ENCODE data around the gene SHC1.
"Not testable (repeated sequence)": the region's sequence is repeated elsewhere in the genome, so short reads cannot be mapped to it uniquely, and the experiment has no call there.

DNA sequence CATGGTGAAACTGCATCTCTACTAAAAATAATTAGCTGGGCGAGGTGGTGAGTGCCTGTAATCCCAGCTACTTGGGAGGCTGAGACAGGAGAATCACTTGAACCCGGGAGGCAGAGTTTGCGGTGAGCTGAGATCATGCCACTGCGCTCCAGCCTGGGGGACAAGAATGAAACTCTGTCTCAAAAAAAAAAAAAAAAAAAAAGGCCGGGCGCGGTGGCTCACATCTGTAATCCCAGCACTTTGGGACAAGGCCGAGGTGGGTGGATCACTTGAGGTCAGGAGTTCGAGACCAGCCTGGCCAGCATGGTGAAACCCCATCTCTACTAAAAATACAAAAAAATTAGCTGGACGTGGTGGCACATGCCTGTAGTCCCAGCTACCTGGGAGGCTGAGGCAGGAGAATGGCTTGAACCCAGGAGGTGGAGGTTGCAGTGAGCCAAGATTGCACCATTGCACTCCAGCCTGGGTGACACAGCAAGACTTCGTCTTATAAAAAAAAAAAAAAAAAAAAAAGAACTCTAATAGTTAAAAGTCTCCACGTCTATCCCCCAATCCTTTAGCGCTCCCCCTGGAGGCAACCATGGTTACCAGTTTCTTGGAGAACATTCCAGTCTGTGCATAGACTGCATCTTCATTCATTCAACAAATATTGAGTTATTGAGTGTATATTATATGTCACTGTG lies 24.9 kb upstream of the SHC1 start:
- TF ChIP-seq, protein P1, sequence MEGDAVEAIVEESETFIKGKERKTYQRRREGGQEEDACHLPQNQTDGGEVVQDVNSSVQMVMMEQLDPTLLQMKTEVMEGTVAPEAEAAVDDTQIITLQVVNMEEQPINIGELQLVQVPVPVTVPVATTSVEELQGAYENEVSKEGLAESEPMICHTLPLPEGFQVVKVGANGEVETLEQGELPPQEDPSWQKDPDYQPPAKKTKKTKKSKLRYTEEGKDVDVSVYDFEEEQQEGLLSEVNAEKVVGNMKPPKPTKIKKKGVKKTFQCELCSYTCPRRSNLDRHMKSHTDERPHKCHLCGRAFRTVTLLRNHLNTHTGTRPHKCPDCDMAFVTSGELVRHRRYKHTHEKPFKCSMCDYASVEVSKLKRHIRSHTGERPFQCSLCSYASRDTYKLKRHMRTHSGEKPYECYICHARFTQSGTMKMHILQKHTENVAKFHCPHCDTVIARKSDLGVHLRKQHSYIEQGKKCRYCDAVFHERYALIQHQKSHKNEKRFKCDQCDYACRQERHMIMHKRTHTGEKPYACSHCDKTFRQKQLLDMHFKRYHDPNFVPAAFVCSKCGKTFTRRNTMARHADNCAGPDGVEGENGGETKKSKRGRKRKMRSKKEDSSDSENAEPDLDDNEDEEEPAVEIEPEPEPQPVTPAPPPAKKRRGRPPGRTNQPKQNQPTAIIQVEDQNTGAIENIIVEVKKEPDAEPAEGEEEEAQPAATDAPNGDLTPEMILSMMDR (IDR thresholded peaks at IDR 0.05) = not testable (repeated sequence)
- not testable (repeated sequence) for TF ChIP-seq EZH2 (IDR thresholded peaks at IDR 0.05; ENCODE audit: borderline replicate concordance, insufficient read depth, low read depth, low read length, poor library complexity, severe bottlenecking)

Data from B cell (primary cell).